Astrocyte (in vitro differentiated cells and primary cell): ENCODE data around the gene SECISBP2. TPM values are rescaled to one million over a fixed set of nuclear protein-coding genes. Genes with fewer than 3 reads are reported as not detected.

Source experiments
- DNase-seq: peaks from one replicate; pipeline ENCODE4 v3.0.0-alpha.2; 2010; ENCODE audit warnings: low read depth
- FAIRE-seq: peaks from 2 replicates; lab custom pipeline; 2011; peaks lifted over from hg19 to GRCh38; lab: Jason Lieb, UNC
- H2AFZ ChIP-seq: 2 replicates; pipeline ENCODE4 v1.6.0; 2012; ENCODE audit warnings: low read depth, low read length, inconsistent platforms
- H3K27ac ChIP-seq: 2 replicates; pipeline ENCODE4 v1.5.1; 2011; ENCODE audit warnings: low read depth, low read length, inconsistent platforms
- H3K27me3 ChIP-seq: 2 replicates; pipeline ENCODE4 v1.6.0; 2011; ENCODE audit warnings: low read length, inconsistent platforms; ENCODE audit not compliant: insufficient read depth
- H3K36me3 ChIP-seq: 2 replicates; pipeline ENCODE4 v1.5.1; 2011; ENCODE audit warnings: low read length, inconsistent platforms; ENCODE audit not compliant: insufficient read depth
- H3K4me1 ChIP-seq: 2 replicates; pipeline ENCODE4 v1.5.1; 2011; ENCODE audit warnings: low read length, inconsistent platforms; ENCODE audit not compliant: insufficient read depth
- H3K4me2 ChIP-seq: 2 replicates; pipeline ENCODE4 v1.6.0; 2012; ENCODE audit warnings: low read length, inconsistent platforms
- H3K4me3 ChIP-seq: 2 replicates; pipeline ENCODE4 v1.5.1; 2011; ENCODE audit warnings: low read depth, mild to moderate bottlenecking, low read length, inconsistent platforms; ENCODE audit not compliant: insufficient read depth
- H3K79me2 ChIP-seq: 2 replicates; pipeline ENCODE4 v1.6.0; 2012; ENCODE audit warnings: mild to moderate bottlenecking, low read length, inconsistent platforms; ENCODE audit not compliant: insufficient read depth
- H3K9ac ChIP-seq: 2 replicates; pipeline ENCODE4 v1.6.0; 2012; ENCODE audit warnings: mild to moderate bottlenecking, low read length, inconsistent platforms
- H3K9me3 ChIP-seq: 2 replicates; pipeline ENCODE4 v1.5.1; 2012; ENCODE audit warnings: low read depth, mild to moderate bottlenecking, low read length, inconsistent platforms; ENCODE audit not compliant: insufficient read depth
- H4K20me1 ChIP-seq: 2 replicates; pipeline ENCODE4 v1.6.0; 2012; ENCODE audit warnings: low read length, inconsistent platforms; ENCODE audit not compliant: insufficient read depth
- H3K27ac Mint-ChIP-seq: one replicate; pipeline ENCODE4 v1.8.0; 2021; ENCODE audit warnings: mild to moderate bottlenecking, mixed read lengths; ENCODE audit not compliant: unreplicated experiment
- H3K27me3 Mint-ChIP-seq: one replicate; pipeline ENCODE4 v1.8.0; 2021; ENCODE audit warnings: low read depth, mixed read lengths; ENCODE audit not compliant: unreplicated experiment
- H3K36me3 Mint-ChIP-seq: one replicate; pipeline ENCODE4 v1.8.0; 2021; ENCODE audit warnings: low read depth, mixed read lengths; ENCODE audit not compliant: unreplicated experiment
- H3K4me1 Mint-ChIP-seq: one replicate; pipeline ENCODE4 v1.8.0; 2021; ENCODE audit warnings: low read depth, mixed read lengths; ENCODE audit not compliant: unreplicated experiment
- H3K4me3 Mint-ChIP-seq: one replicate; pipeline ENCODE4 v1.8.0; 2021; ENCODE audit warnings: mild to moderate bottlenecking, moderate library complexity, mixed read lengths; ENCODE audit not compliant: unreplicated experiment
- H3K9me3 Mint-ChIP-seq: one replicate; pipeline ENCODE4 v1.8.0; 2021; ENCODE audit warnings: mild to moderate bottlenecking, mixed read lengths; ENCODE audit not compliant: unreplicated experiment
- EZH2 ChIP-seq: IDR thresholded peaks from 2 replicates; pipeline ENCODE4 v1.6.1; 2012; ENCODE audit warnings: mild to moderate bottlenecking, low read length, inconsistent platforms; ENCODE audit not compliant: insufficient read depth
- total RNA-seq: library from RNA; stranded (reverse); gene quantifications from 2 replicates; pipeline ENCODE4 v1.2.1, GENCODE V29; 2021
- TF ChIP-seq, protein P1 (sequence below): IDR thresholded peaks from 2 replicates; pipeline ENCODE4 v1.5.1; 2011; ENCODE audit warnings: low read depth, mild to moderate bottlenecking, inconsistent platforms, low read length, moderate library complexity; ENCODE audit not compliant: insufficient read depth

SECISBP2 gene
- total RNA-seq, 1 donor from 2014 or later, result 19.0 TPM

DNA sequence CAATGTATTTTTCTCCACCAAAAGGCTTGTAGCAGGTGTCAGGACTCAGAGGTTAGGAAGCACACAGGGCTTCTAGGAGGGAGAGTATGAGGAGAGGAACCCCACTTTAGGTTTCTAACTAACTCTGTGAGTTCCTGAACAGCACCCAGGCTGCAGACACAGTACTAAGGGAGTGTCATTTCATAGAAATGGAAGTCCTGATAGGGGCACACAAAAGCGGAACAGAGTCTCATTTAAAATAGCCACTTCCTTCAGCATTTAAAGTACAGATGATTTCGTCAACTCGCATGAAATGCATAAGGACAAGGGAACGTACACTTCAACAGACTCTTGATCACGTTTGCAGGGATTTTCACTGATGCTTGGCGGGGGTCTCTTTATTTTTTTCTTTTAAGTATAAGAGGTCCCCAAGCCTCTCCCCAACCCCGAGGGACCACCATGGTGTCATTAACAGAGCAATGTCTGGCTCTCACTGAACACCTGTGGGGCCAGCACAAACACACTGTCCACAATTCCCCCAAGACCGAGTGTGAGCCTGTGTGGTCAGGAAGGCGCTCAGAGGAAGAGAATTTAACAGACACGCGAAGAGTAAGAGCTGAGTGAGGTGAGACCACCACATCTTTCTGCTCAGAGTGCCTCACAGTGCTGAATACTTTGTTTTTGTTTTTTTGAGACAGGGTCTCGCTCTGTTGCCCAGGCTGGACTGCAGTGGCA is 82.3 kb downstream of the SECISBP2 start:
- H3K9ac ChIP-seq, result no peak overlapping the region
- no peak overlapping the region for H3K4me2 ChIP-seq
- TF ChIP-seq, protein P1, sequence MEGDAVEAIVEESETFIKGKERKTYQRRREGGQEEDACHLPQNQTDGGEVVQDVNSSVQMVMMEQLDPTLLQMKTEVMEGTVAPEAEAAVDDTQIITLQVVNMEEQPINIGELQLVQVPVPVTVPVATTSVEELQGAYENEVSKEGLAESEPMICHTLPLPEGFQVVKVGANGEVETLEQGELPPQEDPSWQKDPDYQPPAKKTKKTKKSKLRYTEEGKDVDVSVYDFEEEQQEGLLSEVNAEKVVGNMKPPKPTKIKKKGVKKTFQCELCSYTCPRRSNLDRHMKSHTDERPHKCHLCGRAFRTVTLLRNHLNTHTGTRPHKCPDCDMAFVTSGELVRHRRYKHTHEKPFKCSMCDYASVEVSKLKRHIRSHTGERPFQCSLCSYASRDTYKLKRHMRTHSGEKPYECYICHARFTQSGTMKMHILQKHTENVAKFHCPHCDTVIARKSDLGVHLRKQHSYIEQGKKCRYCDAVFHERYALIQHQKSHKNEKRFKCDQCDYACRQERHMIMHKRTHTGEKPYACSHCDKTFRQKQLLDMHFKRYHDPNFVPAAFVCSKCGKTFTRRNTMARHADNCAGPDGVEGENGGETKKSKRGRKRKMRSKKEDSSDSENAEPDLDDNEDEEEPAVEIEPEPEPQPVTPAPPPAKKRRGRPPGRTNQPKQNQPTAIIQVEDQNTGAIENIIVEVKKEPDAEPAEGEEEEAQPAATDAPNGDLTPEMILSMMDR, result no peak
- no peak for TF ChIP-seq EZH2
- no peaks in the 10 kb centered on the region for H4K20me1 ChIP-seq
- H3K79me2 ChIP-seq, result no peaks in the 10 kb centered on the region
- H3K27me3 ChIP-seq, result no peaks in the 10 kb centered on the region
- H3K27me3 Mint-ChIP-seq, result peaks cover 12% of the 10 kb centered on the region
- peaks cover under 1% of the 10 kb centered on the region for H3K4me1 Mint-ChIP-seq
- H3K9me3 Mint-ChIP-seq, result no peaks in the 10 kb centered on the region
- no peak overlapping the region for H3K4me3 ChIP-seq
- no peaks in the 10 kb centered on the region for H3K9me3 ChIP-seq
- no peaks in the 10 kb centered on the region for H3K4me1 ChIP-seq
- H3K4me3 Mint-ChIP-seq, result no peak overlapping the region
- no peak overlapping the region for H2AFZ ChIP-seq
- DNase-seq, result no peak
- no peak for FAIRE-seq
- no peaks in the 10 kb centered on the region for H3K36me3 ChIP-seq
- no peak overlapping the region for H3K27ac ChIP-seq
- no peaks in the 10 kb centered on the region for H3K36me3 Mint-ChIP-seq
- H3K27ac Mint-ChIP-seq, result no peak overlapping the region

- no peak overlapping the region for H3K4me2 ChIP-seq
- no peaks in the 10 kb centered on the region for H3K79me2 ChIP-seq
- no peaks in the 10 kb centered on the region for H3K36me3 ChIP-seq
- H3K9me3 Mint-ChIP-seq, result peaks cover 5% of the 10 kb centered on the region
- H3K4me3 Mint-ChIP-seq, result no peak overlapping the region
- H3K4me1 ChIP-seq, result no peaks in the 10 kb centered on the region
- no peak for TF ChIP-seq EZH2
- TF ChIP-seq, protein P1, result no peak
- FAIRE-seq (no peak), DNase-seq (no peak)
- H2AFZ ChIP-seq, result no peak overlapping the region
- no peaks in the 10 kb centered on the region for H3K27me3 ChIP-seq
- no peak overlapping the region for H3K9ac ChIP-seq
- H3K27ac ChIP-seq, result no peak overlapping the region
- peaks cover 11% of the 10 kb centered on the region for H3K27me3 Mint-ChIP-seq
- H3K9me3 ChIP-seq, result peaks cover 6% of the 10 kb centered on the region
- H3K36me3 Mint-ChIP-seq, result peaks cover 2% of the 10 kb centered on the region
- no peak overlapping the region for H3K4me3 ChIP-seq
- H3K4me1 Mint-ChIP-seq, result peaks cover 8% of the 10 kb centered on the region
- no peak overlapping the region for H3K27ac Mint-ChIP-seq
- no peaks in the 10 kb centered on the region for H4K20me1 ChIP-seq
Measured at GRCh38 chr9:89402695-89403427, 84.6 kb downstream of the SECISBP2 start.
